C4-2B (cell line): ENCODE measurements around the gene DNAJA1.

ENCODE experiments used
- H3K27ac ChIP-seq: fragments of 450-650 bp; 2 replicates; pipeline ENCODE4 v1.5.1; 2017
- CTCF ChIP-seq: fragments of 450-650 bp; conservative IDR thresholded peaks from 2 replicates; pipeline ENCODE4 v1.5.1; 2017; ENCODE audit warnings: mild to moderate bottlenecking
- ZFX ChIP-seq: fragments of 450-650 bp; IDR thresholded peaks from 2 replicates; pipeline ENCODE4 v1.6.1; 2017

DNAJA1 gene

GRCh38 chr9:33007755-33008154 is 17.3 kb upstream of the DNAJA1 start:
- no peak for TF ChIP-seq ZFX
- TF ChIP-seq CTCF, result no peak
- no peak overlapping the region for H3K27ac ChIP-seq

GRCh38 chr9:33011831-33012230 is 13.2 kb upstream of the DNAJA1 start:
- H3K27ac ChIP-seq, result no peak overlapping the region
- TF ChIP-seq ZFX (no peak), CTCF (no peak)

GRCh38 chr9:33012328-33013069 is 12.6 kb upstream of the DNAJA1 start:
- no peak overlapping the region for H3K27ac ChIP-seq
- TF ChIP-seq CTCF (no peak), ZFX (no peak)

GRCh38 chr9:33013962-33014664 is 11.0 kb upstream of the DNAJA1 start:
- no peak for TF ChIP-seq CTCF
- no peak for TF ChIP-seq ZFX
- H3K27ac ChIP-seq, result no peak overlapping the region

- TF ChIP-seq CTCF, result no peak
- TF ChIP-seq ZFX, result no peak
- H3K27ac ChIP-seq, result no peak overlapping the region
Observed at GRCh38 chr9:33014665-33015014, 10.4 kb upstream of the DNAJA1 start.

GRCh38 chr9:33017283-33018041 is 7.6 kb upstream of the DNAJA1 start:
- TF ChIP-seq CTCF (no peak), ZFX (no peak)
- no peak overlapping the region for H3K27ac ChIP-seq

GRCh38 chr9:33019797-33020196 is 5.3 kb upstream of the DNAJA1 start:
- TF ChIP-seq ZFX (no peak), CTCF (no peak)
- H3K27ac ChIP-seq, result no peak overlapping the region
